ENCODE data around the gene BPNT1.
"Not testable (repeated sequence)": the region's sequence is repeated elsewhere in the genome, so short reads cannot be mapped to it uniquely, and the experiment has no call there.

Gene BPNT1

GRCh38 chr1:220076861-220077762, 12.5 kb downstream of the BPNT1 start:
- DNase-seq, result no peak

- DNase-seq, result no peak
Observed at GRCh38 chr1:220067269-220068204, 22.1 kb downstream of the BPNT1 start.

DNA sequence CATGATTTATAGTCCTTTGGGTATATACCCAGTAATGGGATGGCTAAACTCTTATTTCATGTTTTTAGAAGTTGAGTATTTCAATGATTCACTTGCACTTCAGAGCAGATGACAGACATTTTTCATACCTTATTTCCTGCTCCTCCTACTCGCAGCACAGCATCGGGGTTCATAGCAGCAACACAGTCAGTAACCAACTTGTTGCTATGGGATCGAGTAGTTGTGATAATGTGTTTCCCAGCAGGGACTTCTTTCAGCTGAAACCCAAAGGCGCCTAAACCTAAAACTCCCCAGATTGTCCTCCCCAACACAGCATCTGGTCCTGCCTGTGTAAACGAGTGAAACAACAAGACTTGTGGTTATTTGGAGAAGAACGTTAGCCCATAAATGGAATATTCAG, 27.0 kb downstream of the BPNT1 start:
- DNase-seq, result no peak

GRCh38 chr1:220060876-220061275, 28.7 kb downstream of the BPNT1 start:
- no peak for DNase-seq

GRCh38 chr1:220056374-220056773, 33.2 kb downstream of the BPNT1 start:
- DNase-seq, result no peak

DNA sequence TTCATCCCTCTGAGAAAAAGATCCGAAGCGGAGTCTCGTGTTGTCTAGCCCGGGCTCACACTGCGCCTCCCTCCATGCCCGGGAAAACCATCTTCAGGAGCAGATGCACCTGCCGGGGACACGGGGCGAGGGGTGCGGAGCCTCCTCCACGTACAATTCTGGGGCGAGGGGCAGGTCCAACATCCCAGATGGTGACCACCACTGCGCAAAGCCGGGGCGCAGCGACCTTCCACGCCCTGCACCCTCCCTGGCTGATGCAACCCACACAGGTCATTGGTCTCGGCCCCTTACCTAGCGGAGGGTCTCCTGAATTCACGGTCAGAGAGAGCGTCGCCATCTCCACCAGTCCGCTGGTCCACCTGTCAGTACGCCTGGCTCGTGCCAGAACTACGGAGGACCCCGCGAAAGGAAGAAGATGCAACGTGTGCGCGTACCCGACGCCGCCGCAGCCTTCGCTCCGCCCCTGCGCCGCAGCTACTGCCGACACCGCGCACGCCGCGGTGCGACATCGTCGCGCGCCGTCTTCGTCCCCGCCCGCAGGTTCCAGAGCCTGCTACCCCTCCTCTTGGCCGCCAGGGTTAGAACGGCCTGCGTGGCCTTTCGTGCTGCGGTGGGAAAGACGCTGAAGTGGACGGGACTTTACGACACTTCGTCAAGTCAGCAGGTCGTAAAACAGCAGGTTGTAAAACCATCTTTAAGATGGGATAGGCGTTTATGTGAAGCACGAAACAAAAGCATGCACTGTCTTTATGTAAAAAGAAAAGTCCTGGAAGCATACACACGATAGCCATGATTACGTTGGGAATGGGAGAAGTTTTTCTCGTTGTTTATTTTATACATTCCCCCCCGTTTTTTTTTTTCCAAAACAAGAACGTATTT, 43.3 kb downstream of the BPNT1 start, which contains the start of gene EPRS1:
Gene EPRS1, minus strand, starts transcription at position 454 of the 879 bp plus-strand sequence. Its CDS starts 117 bp downstream, at position 337.
- DNase-seq, result peak; percentile 100

DNA sequence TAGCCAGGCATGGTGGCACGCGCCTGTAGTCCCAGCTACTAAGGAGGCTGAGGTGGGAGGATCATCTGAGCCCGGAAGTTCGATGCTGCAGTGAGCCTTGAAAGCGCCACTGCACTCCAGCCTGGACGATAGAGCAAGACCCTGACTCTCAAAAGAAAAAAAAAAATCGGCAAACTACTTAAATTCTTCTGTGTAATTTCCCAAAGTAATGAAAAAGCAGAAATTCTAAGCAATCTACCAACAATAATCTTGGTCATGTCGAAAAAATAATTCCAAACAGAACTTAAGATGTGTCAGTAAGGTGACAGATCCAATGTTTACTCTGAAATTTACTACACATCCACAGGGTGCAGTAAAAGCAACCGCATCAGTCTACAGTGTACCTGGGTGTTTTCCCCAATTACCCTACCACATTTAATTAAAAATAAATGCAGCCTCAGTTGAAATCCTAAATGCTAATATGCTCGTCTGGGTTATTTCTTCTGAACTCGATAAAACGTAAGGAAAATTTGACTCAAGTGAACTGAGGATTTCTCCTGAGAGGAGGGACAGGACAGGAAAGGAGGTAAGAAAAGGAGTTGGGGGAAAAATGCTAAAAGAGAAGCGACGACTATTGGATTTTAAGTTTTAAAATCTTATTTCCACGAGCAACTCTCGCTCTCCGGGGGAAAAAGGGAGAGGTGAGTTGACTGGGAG, 44.1 kb downstream of the BPNT1 start:
- peak; percentile 57 for DNase-seq

GRCh38 chr1:220044678-220045355, 44.8 kb downstream of the BPNT1 start:
- DNase-seq, result no peak

- DNase-seq, result no peak
Observed at GRCh38 chr1:220043646-220044045, 45.9 kb downstream of the BPNT1 start.

DNA sequence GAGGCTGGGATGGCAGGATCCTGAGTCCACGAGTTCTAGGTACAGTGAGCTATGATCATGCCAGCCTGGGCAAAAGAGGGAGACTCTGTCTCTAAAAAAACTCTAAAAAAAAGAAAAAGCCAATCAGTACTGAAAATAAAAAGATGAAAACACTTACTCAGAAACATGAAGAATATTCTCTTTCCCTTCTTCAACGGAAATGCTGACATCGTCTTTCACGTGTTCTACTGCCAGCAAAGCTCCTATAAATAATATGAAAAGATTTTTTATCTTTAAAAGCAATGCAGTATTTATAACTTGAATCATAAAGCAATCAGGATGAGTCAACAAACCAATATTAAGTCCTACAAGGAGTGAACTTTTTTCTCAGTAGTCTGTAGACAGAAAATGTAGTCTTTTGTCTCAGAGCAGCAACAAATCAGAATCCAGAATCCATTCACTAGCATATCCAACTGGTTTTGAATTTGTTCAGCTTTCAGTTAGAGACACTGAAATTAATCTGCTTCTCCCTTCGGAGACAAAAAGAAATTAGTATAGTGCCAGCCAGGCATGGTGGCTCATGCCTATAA, 49.5 kb downstream of the BPNT1 start:
- no peak for DNase-seq

- no peak for DNase-seq
Observed at GRCh38 chr1:220038640-220039039, 50.9 kb downstream of the BPNT1 start.

DNA sequence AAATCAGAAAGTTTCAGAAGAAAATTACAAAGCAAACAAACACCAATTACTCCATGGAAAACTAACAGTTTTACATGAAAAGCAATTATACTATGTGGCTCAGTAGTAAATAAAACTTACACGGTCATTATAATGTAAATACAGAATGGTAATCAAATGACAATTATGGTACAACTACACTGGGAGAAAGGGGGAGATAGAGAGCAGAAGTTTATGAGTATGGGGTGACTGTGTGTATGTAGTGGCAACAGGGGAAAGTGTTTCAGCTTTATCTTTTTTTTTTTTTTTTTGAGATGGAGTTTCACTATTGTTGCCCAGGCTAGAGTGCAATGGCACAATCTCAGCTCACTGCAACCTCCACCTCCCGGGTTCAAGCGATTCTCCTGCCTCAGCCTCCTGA, 51.8 kb downstream of the BPNT1 start:
- DNase-seq, result not testable (repeated sequence)

GRCh38 chr1:220032911-220033310, 56.7 kb downstream of the BPNT1 start:
- no peak for DNase-seq

DNA sequence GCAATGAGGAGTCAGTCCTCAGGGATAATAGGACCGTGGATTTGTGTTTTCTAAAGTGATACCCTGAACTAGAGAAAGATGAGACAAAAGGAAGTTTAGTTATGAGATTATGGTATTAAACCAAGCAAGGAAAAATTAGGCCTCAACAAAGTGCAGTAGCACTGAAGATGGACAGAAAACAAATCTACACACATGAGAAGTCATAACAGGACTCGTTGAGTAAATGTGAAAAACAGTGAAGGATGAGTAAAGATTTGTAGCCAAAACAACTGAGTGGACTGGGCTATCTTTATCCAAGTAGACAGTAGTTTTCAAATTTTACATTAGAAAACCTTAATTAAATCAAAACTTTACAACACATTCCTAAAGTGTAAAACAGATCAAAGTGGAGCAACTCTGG, 58.3 kb downstream of the BPNT1 start:
- no peak for DNase-seq

DNA sequence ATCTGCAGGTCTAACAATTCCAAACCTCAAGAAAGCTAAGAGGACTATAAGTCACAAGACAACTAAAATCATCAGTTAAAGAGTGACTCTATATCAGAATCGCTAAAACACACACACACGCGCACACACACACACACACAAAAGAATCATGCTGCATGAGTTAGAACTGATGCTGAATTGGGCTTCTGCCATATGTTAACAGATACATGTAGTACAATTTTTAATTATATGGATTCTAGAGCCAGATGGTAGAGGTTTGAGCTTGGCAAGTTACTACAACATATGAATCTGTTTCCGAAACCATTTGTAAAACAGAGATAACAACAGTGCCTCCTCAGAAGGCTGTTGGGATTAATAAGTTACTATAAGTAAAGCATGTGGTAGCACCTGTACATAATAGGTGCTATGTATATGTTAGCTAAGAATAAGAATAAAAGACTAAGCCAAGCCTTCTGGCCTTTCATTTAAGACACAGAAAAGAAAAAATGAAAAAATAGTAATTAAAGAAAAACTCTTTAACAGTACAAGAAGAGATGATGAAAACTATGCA, 61.2 kb downstream of the BPNT1 start:
- no peak for DNase-seq

GRCh38 chr1:220019071-220019470, 70.5 kb downstream of the BPNT1 start:
- no peak for DNase-seq

DNA sequence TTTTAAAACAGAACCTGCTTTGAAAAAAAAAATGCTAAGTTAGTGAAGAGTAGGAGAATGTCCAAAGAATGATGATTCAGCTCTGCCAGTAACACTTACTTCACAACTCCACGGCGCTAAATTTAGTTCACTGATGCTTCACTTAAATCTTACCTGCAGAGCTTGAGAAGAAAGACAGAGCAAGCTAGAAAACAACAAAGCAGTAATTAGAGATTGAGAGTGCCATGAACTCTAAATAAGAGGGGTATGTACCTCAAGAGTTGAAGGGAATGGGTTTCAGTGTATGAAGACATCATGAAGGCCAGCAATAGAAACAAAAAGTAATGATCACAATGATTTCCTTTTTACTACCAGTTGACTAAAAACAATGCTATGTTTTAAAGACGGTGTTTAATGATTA, 76.1 kb downstream of the BPNT1 start:
- no peak for DNase-seq

DNA sequence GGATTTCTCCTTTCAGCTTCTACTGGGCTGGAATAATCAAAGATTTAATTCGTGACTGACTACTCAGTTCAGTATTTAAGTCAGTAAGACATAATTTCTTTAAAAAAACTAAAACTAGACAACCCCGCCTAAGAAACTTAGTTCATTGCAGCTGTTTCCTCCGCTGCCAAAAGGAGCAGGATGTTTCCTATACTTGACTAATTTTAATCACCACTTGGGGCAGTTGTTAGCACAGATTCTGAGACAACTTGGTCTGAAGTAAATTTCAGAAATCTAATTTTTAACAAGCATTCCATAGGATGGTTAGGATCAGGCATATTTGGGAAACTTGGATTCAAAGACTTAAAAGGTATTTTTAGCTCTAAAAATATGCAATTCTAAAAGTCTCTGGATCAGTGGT, 77.3 kb downstream of the BPNT1 start:
- DNase-seq, result no peak

DNA sequence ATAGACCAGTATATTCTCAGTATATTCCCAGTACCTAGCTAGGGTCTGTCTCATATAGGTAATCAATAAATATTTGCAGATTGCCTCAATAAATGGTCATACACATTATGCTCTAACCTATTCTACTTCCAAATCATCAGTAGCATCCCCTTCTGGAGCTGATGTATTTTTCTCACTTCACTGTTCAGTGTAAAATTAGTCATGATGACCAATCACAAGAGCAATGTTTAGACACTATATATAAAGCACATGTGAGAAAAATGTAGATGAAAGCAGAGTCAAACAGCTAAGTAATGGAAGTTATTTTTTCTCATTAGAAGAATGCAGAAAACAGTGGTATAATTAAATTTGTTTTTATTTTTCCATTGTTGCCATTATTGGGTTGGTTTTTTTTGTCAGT, 78.0 kb downstream of the BPNT1 start:
- no peak for DNase-seq
